Stimulated activated CD4-positive, alpha-beta T cell treated with anti-CD3 and anti-CD28 coated beads, Interleukin-12 subunit alpha, Interleukin-12 subunit beta, amount 100 ng/mL, for 24 hours (primary cell): ENCODE data around the gene NUDCD3.

ENCODE experiments used
- DNase-seq, 2 experiments: peaks; one replicate each; pipeline ENCODE4 v3.0.0-alpha.2; 2020; ENCODE audit warnings: low read depth in 2 of 2

NUDCD3 gene

GRCh38 chr7:44367475-44368043 lies 122.9 kb downstream of the NUDCD3 start:
- DNase-seq, result no peak

- DNase-seq, result no peak
Observed at GRCh38 chr7:44366986-44367385, 123.5 kb downstream of the NUDCD3 start.

- no peak for DNase-seq
Observed at GRCh38 chr7:44353668-44354067, 136.8 kb downstream of the NUDCD3 start.

- no peak for DNase-seq
Observed at GRCh38 chr7:44348851-44349781, 141.3 kb downstream of the NUDCD3 start.

GRCh38 chr7:44348300-44348699 lies 142.2 kb downstream of the NUDCD3 start:
- no peak for DNase-seq

- DNase-seq, result no peak
Observed at GRCh38 chr7:44347546-44348114, 142.8 kb downstream of the NUDCD3 start.

- no peak for DNase-seq
Observed at GRCh38 chr7:44346063-44346462, 144.4 kb downstream of the NUDCD3 start.

GRCh38 chr7:44341401-44341800 lies 149.1 kb downstream of the NUDCD3 start:
- DNase-seq, result no peak

GRCh38 chr7:44338600-44338999 lies 151.9 kb downstream of the NUDCD3 start:
- no peak for DNase-seq

GRCh38 chr7:44336491-44336890 lies 154.0 kb downstream of the NUDCD3 start:
- no peak for DNase-seq

- DNase-seq, result no peak
Observed at GRCh38 chr7:44335184-44335583, 155.3 kb downstream of the NUDCD3 start.

GRCh38 chr7:44334734-44335097 lies 155.7 kb downstream of the NUDCD3 start:
- no peak for DNase-seq

GRCh38 chr7:44333911-44334733 lies 156.3 kb downstream of the NUDCD3 start:
- no peak for DNase-seq

GRCh38 chr7:44331682-44332081 lies 158.8 kb downstream of the NUDCD3 start:
- no peak for DNase-seq

GRCh38 chr7:44330331-44330730 lies 160.1 kb downstream of the NUDCD3 start:
- DNase-seq, result no peak

- no peak for DNase-seq
Observed at GRCh38 chr7:44329888-44330287, 160.6 kb downstream of the NUDCD3 start.
